NK-92 (cell line): ENCODE measurements around the gene AIMP1.
"Not testable (repeated sequence)": the region's sequence is repeated elsewhere in the genome, so short reads cannot be mapped to it uniquely, and the experiment has no call there.

Experiments used
- DNase-seq: peaks from one replicate; lab custom pipeline; 2025; ENCODE audit not compliant: unreplicated experiment; lab: John Stamatoyannopoulos, UW

AIMP1 gene

GRCh38 chr4:106312377-106312776 is 4.0 kb upstream of the AIMP1 start:
- no peak for DNase-seq

- DNase-seq = no peak
Measured at GRCh38 chr4:106312997-106313522, 3.3 kb upstream of the AIMP1 start.

- no peak for DNase-seq
Measured at GRCh38 chr4:106314960-106315359, 1.4 kb upstream of the AIMP1 start.

GRCh38 chr4:106315476-106315967 is 828 bp upstream of the AIMP1 start:
- DNase-seq = no peak

GRCh38 chr4:106316773-106317409 is 541 bp downstream of the AIMP1 start:
- DNase-seq = no peak

- DNase-seq = no peak
Measured at GRCh38 chr4:106317815-106318214, 1.5 kb downstream of the AIMP1 start.

GRCh38 chr4:106318511-106318910 is 2.2 kb downstream of the AIMP1 start:
- DNase-seq = no peak

GRCh38 chr4:106320235-106320634 is 3.9 kb downstream of the AIMP1 start:
- no peak for DNase-seq

GRCh38 chr4:106321168-106321567 is 4.8 kb downstream of the AIMP1 start:
- DNase-seq = not testable (repeated sequence)

- DNase-seq = not testable (repeated sequence)
Measured at GRCh38 chr4:106321814-106322213, 5.5 kb downstream of the AIMP1 start.

- DNase-seq = no peak
Measured at GRCh38 chr4:106323119-106323518, 6.8 kb downstream of the AIMP1 start.

GRCh38 chr4:106325800-106326199 is 9.4 kb downstream of the AIMP1 start:
- no peak for DNase-seq

- no peak for DNase-seq
Measured at GRCh38 chr4:106329041-106329618, 12.8 kb downstream of the AIMP1 start.

- no peak for DNase-seq
Measured at GRCh38 chr4:106333186-106333585, 16.8 kb downstream of the AIMP1 start.

GRCh38 chr4:106334741-106335470 is 18.6 kb downstream of the AIMP1 start:
- DNase-seq = no peak

- no peak for DNase-seq
Measured at GRCh38 chr4:106336618-106337017, 20.3 kb downstream of the AIMP1 start.

- DNase-seq = no peak
Measured at GRCh38 chr4:106337916-106338315, 21.6 kb downstream of the AIMP1 start.

GRCh38 chr4:106338671-106339070 is 22.3 kb downstream of the AIMP1 start:
- DNase-seq = no peak

GRCh38 chr4:106339431-106339830 is 23.1 kb downstream of the AIMP1 start:
- no peak for DNase-seq

- DNase-seq = no peak
Measured at GRCh38 chr4:106340774-106341173, 24.4 kb downstream of the AIMP1 start.

GRCh38 chr4:106343865-106344646 is 27.7 kb downstream of the AIMP1 start:
- no peak for DNase-seq
